Measurements from ENCODE around the gene ACAP2.
"Not testable (repeated sequence)": the region's sequence is repeated elsewhere in the genome, so short reads cannot be mapped to it uniquely, and the experiment has no call there.

Gene ACAP2

DNA sequence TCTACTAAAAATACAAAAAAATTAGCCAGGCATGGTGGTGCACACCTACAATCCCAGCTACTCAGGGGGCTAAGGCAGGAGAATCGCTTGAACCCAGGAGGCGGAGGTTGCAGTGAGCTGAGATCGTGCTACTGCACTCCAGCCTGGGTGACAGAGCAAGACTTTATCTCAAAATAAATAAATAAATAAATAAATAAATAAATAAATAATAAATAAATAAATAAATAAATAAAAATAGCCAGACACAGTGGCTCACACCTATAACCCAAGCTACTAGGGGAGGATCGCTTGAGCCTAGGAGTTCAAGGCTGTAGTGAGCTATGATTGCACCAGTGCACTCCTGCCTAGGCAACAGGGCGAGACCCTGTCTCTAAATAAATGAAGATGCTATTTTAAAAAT is 152.2 kb downstream of the ACAP2 start:
- DNase-seq (ENCODE audit: low read depth in 2 of 2): not testable (repeated sequence)

DNA sequence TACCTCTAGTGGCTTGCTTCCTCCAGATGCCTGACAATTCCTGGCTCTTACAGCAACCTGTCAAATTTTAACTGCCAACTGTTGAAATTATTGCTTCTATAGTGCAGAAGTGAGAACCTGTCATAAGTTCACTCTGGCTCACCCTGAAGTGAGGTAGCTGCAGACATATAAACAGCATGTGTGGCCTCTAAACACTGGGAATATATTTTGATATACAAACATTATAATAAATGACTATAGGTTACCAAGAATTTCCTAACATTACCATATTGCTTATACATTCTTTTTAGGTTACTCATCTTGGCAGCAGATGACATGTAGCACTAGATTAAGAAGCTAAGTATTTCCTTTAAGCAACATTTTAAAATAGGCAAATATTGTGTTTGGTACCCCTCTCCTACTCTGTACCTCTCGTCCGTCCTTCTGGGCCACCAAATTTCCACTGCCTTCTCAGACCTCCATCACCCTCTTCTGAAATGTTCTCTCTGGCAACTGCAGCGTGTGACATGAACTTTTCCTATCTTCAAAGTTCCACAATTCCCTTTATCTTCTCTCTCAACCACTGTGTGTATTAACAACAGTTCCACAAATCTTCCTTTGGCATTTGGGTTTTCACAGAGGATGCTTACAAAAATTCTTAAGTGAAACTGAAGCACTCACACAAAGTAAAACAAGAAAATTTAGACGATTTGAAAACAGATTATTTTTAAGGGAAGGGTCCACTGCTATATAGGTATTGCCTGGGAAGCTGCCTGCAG is 156.5 kb downstream of the ACAP2 start:
- no peak for DNase-seq (ENCODE audit: low read depth in 2 of 2)

DNA sequence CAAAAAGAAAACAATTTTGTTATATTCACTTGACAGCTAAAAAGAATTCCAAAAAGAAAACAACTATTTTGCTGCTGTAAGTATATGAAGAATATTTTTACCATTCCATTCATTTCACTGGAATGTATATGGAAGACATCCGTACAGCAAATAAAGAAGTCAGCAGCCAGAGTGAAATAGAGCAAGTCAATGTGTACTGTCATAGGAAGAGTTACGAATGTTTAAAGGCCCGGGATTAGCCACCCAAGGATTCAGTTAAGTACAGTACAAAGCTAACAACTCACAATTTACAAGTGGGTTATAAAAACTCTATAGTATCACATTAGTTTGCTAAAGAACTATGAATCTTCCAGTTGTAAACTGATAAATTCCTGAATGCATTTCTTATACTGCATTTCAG is 157.4 kb downstream of the ACAP2 start:
- DNase-seq (ENCODE audit: low read depth in 2 of 2): no peak

DNA sequence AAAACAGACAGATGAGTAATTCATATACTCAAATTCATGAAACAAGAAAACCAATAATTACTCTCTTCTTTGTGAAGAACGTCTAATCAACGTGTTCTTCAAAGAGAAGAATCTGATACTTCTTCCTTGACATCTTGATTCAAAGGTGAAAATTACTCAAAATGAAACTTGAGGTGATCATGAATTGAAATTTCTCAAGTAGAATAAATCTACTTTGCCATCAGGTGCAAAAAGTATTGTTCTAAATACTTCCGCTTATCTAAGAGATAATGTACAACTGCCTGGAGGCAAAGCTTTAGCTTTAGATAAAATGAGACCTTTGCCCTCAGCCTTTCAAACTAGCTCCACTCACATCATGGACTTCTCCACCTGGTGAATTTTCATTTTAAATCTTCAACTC is 158.0 kb downstream of the ACAP2 start:
- DNase-seq (ENCODE audit: low read depth in 2 of 2): no peak

DNA sequence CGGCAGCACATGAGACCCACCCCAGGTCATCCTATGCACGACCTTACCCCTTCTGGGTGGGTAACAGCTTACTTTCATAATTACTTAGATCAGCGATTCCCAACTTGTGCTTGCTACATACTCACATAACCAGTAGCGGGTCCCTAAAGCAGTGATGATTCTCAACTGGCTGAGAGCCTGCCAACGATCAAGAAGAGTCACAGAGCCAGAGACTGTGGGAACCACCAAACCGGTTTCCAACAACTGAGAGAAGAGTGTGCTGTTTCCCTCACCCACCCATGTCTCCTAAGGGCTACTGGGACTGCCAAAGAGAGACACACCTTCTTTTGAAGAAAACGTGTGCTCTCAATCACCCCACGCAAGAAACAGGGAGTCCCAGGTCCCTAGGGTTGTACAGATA is 159.9 kb downstream of the ACAP2 start:
- DNase-seq (ENCODE audit: low read depth in 2 of 2): no peak

DNA sequence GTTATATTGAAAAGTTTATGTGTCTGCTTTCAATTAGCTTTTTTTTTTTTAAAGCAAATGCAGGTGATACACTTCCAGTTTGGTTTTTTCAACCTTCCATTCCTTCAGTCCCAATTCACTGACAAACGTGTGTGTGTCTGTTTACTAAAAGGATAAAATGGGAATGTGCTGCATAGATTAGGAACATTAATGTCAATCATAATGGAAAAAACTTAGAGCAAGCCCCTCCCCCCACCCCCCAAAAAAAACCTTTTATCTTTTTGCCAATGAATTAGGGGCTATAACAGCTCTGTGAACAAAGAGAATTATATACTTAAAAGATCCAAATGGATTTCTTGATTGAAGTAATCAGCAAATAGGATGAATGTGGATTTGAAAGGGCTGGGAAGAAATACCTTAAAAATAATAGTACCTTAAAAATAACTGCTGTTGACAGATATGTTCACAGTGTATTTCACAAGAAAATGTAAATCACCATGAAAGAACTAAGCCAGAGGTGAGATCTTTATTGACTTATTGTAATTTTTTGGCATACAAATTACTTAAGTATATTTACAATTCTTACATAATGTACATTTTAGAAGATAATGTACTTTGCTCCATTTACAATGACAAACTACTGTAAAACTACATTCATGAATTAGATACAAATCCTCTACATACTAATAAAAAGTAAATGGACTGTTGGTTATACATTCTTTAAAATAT is 168.4 kb downstream of the ACAP2 start:
- DNase-seq (ENCODE audit: low read depth in 2 of 2): no peak

DNA sequence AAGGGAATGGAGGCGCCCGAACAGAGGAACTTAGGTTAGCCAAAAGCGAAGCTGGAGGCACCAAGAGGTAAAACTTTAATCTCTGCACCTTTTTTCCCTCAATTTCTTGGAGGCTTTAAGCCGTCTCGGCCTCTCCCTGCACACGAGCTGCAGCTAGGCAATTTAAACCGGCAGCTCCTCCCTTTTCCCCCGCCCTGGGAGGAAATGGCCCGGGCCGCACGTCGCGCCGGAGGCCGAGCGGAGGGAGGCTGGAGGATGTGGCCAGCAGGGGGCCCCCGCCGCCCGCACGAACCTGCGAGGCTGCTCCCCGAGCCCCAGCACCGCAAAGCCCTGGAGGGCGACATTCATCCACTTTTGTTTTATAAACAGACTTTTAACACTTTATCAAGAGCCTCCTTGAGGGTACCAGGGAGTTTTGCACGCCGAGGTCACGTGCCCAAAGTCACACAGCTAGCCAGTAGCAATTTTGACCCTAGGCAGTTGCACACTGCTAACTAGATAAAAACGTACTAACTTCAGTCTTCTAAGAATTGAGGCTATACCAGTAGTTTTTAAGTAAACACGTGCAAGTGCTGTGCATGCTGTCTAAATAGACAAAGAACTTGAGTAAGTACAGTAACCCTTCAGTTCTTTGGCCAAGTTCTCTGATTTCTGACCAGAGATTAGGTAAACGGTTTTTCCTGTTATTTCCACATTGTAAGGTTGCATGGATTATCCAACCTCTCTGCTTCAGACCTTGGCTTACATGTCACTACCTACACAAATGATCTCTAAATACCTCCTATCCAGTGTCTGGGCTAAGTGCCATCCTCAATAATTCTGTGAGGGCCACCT is 171.2 kb downstream of the ACAP2 start:
- DNase-seq (ENCODE audit: low read depth in 2 of 2): peak; percentile 72 to 76

DNA sequence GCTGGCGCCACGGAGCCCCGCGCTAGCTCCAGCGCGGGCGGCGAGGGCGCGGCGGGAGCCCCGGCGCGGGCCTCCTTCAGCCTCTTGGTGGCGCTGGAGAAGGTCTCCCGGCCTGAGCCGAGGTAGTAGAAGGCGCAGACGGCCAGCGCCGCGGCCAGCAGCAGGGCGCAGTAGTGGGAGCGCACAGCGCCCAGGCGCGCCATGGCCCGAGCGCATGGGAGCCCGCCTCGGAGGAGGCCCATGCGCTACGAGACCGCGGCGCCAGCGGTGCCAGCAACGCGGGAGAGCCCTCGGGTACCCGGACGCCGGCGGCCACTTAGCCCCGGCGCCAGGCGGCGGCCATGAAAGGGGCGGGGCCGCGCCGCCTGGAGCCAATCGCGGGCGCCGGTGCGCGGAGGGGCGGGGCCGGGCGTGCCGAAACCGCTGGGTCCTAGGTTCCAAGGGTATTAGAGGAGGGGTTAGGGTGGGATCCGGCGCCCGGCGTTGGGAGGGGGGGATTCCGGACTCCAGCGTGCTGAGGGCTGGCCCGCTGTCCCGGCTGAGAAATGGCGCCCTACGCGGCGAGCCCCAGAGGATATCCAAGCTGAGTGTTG is 171.9 kb downstream of the ACAP2 start, which contains the start of gene XXYLT1:
Gene XXYLT1 (minus strand): TSS at position 343 of the 593 bp plus-strand sequence. CDS start 101 bp downstream, at position 242.
- DNase-seq (ENCODE audit: low read depth in 2 of 2): peak; percentile 79 to 81

DNA sequence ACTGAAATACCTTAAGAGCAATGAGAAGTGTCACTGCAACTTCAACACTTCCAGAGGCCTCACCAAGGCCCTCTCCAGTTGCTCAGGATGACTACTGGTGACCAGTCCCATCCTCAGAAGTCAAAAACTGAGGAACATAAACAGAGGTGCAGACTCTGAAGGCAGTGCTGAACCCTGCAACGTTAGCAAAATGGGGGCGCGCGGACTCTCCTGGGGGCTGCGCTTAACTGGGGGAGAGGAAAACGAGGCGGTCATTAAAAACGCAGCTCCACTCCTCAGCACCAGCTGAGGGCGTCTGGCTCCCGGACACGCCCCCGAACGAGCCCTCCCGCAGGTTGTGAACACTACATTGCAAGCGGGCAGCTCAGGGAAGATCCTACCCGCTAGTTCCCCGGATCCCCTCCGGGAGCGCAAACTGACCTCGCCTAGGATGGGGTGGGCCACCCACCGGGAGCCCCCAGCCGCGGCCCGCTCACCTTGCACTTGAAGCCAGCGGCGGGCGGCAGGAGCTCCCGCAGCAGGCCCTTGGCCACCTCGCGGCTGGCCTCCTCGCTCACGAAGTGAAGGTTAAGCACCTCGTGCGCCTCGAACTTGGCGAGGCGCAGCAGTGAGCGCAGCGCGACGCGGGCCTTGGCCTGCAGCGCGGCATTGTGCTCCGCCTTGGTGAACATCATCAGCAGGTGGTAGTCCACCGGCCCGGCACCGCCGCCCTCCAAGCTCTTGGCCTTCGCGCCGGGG is 172.6 kb downstream of the ACAP2 start:
- DNase-seq (ENCODE audit: low read depth in 2 of 2): no peak

DNA sequence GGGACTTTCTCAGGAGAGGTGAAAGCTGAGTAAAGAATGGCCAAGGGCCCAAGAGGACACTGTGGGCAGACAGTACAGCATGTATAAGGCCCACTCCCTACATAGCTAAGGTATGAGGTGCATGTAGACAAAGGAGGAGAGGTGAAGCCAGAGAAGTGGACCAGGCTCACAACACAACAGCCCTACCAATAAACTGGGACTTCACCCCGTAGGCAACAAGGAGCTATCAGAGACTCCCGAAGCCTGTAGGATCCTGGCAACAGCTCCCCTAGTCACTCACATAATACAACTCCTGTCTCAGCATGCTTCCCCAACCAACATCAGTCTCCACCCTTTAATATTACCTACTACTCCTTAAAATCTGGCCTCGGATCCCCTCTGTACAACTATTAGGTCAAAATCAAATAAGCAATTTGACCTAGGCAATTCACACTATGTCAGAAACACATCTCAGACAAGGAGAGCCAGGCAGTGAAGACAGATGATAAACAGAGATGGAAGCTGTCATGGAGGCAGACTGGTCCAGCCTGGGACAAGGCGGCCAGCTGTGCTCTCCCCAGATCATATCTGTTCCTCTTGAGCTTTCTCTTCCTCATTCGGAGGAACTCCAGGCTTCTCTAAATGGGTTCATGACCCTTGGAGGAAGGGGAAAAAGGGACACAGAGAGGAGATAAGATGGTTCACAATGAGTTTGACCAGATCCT is 173.3 kb downstream of the ACAP2 start:
- no peak for DNase-seq (ENCODE audit: low read depth in 2 of 2)

DNA sequence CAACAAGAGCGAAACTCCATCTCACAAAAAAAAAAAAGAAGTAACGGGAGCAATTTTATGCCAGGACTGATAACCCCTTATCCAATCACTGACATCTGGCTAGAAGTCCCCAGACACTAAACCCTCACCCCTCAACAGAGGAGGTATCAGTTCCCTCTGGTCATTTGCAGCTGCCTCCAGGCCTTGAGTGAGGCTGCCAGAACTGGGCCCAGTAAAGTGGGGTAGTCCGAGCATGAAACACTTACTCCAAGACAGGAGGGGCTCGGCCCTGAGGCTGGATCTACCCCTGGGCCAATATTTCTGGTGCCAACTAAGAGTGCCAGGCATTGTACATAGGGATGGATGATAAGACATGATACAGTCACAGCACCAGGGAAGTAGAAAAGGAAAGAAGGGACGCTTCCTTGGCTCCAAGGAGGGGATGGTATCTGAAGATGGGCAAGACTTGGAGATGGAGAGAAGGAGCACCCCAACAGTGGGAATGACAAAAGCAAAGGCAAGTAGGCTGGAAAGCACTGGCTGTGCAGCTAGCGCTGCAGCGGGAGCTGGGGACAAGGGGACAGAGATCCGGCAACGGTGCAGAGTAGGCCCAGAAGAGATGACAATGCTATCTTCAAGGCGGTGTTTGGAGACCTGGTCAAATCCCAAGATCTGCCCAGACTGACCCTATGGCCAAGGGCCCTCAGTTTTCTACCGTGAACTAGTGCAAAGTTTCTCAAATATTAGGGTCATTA is 174.1 kb downstream of the ACAP2 start:
- DNase-seq (ENCODE audit: low read depth in 2 of 2): no peak

DNA sequence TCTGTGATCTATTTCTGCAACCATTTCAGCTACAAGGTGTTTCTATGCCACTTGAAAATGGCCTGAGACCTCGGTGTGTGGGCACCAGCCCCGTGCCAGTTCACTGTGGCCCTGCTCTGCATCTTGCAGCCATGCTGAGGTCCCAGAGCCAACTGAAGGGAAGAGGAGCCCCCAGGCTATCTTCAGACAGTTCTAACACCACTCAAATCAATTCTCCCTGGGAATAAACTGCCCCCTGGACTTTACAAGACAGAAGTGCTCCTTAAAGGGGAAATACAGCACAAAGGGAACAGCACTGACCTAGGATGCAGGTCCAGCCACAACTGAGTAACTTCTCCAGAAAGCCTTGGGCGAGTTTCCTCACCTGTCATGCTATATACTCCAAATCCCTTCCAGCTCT is 175.7 kb downstream of the ACAP2 start:
- DNase-seq (ENCODE audit: low read depth in 2 of 2): no peak

DNA sequence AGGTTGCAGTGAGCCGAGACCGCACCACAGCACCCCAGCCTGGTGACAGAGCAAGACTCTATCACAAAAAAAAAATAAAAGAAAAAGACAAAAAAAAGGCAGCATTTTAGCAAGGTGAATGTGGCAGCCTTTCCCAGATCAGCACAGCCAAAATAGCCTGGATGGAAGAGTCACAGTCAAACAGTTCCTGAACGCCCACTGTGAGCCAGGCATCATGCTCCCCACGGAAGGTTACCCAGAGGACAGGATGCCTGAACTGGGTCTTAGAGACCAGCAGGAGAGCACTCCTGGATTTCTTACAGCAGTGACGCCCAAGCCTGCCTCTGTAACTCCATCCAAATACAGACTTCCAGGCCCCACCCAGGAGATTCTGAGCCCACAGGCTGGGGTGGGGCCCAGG is 176.4 kb downstream of the ACAP2 start:
- no peak for DNase-seq (ENCODE audit: low read depth in 2 of 2)

DNA sequence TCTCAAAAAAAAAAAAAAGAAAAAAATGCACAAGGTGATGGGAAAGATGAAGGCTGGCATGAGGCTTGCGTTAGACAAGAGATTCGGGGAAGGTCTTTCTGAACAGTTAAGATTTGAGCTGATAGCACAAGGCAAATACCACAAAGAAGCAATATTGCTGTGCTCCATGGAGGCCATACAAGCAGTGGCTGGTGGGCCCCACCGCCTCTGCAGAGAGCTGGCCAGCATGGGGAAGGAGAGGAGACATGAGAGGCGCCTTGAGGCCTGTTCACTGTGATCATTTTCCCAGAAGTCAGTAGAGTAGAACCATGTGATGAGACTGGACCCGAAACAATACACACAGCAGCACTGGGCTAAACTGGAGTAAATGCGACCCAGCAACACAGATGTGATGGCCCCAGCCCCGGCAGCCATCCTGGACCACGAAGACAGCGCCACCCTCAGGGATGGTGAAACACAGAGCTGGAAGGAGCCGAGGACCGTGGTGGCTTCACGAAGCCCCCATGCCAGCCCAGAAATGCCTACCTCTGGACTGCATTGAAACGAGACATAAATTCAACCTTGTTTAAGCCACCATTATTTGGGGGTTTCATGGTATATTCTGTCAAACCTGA is 177.3 kb downstream of the ACAP2 start:
- no peak for DNase-seq (ENCODE audit: low read depth in 2 of 2)

DNA sequence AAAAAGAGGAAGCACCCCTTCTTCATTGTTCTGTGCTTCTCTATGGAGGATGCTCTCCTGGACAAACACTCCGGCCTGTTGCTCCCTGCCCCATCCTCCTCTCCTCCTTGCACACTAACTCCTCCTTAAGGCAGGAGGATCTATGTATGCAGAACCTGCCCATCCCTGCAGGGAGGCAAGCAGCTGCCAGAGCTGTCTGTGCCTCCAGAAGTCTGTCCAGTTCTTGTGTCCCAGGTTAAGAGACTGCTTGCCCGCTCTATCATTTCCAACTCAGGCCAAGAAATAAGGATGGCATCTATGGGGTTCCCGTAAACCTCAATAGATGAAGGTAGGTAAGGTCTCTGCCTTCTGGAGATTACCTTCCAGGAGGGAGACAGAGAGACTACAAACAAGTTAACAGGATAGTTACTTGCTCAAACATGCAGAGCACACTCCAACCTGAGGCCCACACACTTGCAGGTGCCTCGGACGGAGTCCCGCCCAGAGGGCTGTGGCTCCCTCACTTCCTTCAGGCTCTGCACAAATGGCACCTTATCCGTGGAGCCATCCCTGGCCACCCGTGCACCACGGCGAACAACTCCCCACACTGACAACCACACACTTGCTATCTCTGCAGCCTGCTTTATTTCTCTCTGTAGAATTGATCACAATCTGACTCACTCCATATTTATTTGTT is 178.8 kb downstream of the ACAP2 start:
- DNase-seq (ENCODE audit: low read depth in 2 of 2): no peak

DNA sequence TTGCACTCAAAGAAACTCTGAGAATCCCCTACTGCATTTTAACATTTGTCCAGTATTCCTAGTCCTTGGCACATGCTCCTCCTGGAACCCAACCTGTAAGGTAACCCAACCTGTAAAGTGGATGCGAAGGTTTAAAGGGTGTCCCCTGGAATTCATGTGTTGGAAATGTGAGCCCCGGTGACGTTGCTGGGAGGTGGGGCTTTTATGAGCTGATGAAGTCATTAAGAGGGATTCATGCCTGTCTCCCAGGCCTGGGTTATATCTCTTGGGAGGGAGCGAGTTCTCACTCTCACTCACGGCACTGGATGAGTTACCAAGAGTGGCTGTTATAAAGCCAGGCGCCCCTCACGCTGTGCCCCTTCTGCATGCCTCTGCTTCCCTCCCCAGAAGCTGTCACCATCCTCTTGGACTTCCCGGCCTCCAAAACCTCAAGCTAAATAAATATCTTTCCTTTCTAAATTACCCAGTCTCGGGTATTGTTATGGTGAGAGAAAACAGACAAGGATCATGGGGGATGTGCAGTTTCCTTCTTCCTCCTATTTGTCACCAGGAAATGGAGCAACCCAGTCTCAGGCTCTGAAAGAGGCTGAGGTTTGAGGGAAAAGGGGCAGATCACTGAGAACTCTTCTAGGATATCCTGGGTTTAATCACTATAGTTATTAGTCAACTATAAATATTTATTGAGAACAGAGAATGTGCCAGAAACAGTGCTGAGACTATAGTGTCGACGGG is 179.5 kb downstream of the ACAP2 start:
- DNase-seq (ENCODE audit: low read depth in 2 of 2): no peak

DNA sequence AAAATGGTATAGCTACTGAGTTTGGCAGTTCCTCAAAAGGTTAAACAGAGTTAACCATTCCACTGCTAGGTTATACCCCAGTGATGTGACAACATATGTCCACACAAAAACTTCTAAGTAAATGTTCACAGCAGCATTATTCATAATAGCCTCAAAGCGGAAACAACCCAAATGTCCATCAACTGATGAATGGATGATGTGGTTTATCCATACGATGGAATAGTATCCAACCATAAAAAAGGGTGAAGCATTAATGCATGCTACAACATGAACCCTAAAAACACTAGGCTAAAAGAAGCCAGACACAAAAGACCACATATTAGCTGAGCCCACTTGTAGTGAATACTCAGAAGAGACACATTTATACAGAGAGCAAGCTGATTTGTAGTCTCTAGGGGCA is 180.9 kb downstream of the ACAP2 start:
- no peak for DNase-seq (ENCODE audit: low read depth in 2 of 2)

DNA sequence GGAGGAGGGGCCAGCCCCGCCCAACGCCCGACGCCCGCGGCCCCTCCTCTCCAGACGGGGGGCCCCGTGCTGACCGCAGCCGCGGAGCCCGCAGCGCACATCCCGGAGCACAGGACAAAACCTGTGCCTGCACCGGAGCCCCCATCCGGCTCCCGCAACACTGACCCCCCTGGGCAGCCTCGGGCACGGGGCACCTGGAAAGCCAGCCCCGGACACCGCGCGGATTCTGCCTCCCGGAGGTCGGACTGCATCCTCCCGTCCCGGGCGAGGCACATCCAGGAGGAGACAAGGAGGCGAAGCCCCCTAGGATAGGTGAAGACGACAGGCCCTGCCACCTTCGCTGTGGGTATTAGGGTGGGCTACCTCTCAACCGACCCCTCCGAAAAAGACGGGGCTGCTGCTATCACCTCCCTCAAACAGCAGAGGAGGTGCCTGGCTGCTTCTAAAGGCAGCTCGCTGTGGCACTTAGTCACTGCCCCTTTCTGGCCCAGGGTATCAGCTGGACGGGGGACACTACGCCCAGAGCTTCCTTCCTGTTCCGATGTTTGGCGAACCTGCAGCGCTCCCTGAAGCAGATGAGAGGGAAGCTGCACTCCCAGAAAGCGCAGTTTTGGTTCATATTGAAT is 182.4 kb downstream of the ACAP2 start:
- no peak for DNase-seq (ENCODE audit: low read depth in 2 of 2)
